NCI-H524 (cell line): Measurements from ENCODE around the gene TEX19.
A peak's percentile ranks its signal among the peaks of the same experiment; 100 is the strongest.

Experiments used
- DNase-seq, 2 experiments: peaks; one replicate each; lab custom pipeline; 2025; lab: John Stamatoyannopoulos, UW

The TEX19 gene

GRCh38 chr17:82321947-82322466, 37.0 kb upstream of the TEX19 start:
- DNase-seq = no peak

GRCh38 chr17:82322526-82323453, 36.3 kb upstream of the TEX19 start:
- DNase-seq = no peak

GRCh38 chr17:82323514-82324234, 35.4 kb upstream of the TEX19 start:
- DNase-seq = no peak

GRCh38 chr17:82324566-82325285, 34.3 kb upstream of the TEX19 start:
- peak in 1 of 2 experiments; percentile 8 for DNase-seq

GRCh38 chr17:82325286-82326180, 33.5 kb upstream of the TEX19 start:
- no peak for DNase-seq

- DNase-seq = no peak
These were observed 31.8 kb upstream of the TEX19 start for GRCh38 chr17:82327289-82327688.

- DNase-seq = no peak
These were observed 31.3 kb upstream of the TEX19 start for GRCh38 chr17:82327757-82328140.

GRCh38 chr17:82328141-82328993, 30.7 kb upstream of the TEX19 start:
- DNase-seq = no peak

- no peak for DNase-seq
These were observed 30.0 kb upstream of the TEX19 start for GRCh38 chr17:82328994-82329507.

- no peak for DNase-seq
These were observed 29.2 kb upstream of the TEX19 start for GRCh38 chr17:82329683-82330321.

GRCh38 chr17:82330322-82331239, 28.5 kb upstream of the TEX19 start:
- DNase-seq = peak; percentile 70 to 87

- DNase-seq = no peak
These were observed 27.6 kb upstream of the TEX19 start for GRCh38 chr17:82331345-82331939.

- DNase-seq = no peak
These were observed 26.3 kb upstream of the TEX19 start for GRCh38 chr17:82332669-82333278.

GRCh38 chr17:82333279-82334171, 25.5 kb upstream of the TEX19 start, which contains the start of gene SECTM1:
Gene SECTM1, minus strand, starts transcription at chr17:82333766. Its CDS starts 6,526 bp downstream, at chr17:82327240.
- no peak for DNase-seq

- DNase-seq = no peak
These were observed 24.8 kb upstream of the TEX19 start for GRCh38 chr17:82334204-82334621.
